ENCODE results near the gene PIGN.

- TF ChIP-seq CTCF (conservative IDR thresholded peaks at IDR 0.05 in 1 of 2, IDR thresholded peaks at IDR 0.05 in 1 of 2; ENCODE audit: extremely low read depth in 1 of 2, insufficient read depth in 1 of 2, low read depth in 1 of 2, low read length in 2 of 2) (no peak), EZH2 (IDR thresholded peaks at IDR 0.05; ENCODE audit: borderline replicate concordance, low read length) (no peak)
These were observed 58.7 kb downstream of the PIGN start for GRCh38 chr18:62128157-62128556.

Measured in mammary epithelial cell (primary cell).